GM12891 (cell line): ENCODE results near the gene NTNG1.

Experiments used
- PAX5 ChIP-seq: IDR thresholded peaks from 2 replicates; pipeline ENCODE4 v1.6.1; 2011; ENCODE audit warnings: low read length, moderate library complexity, mild to moderate bottlenecking; ENCODE audit not compliant: insufficient read depth, severe bottlenecking
- POLR2A ChIP-seq: IDR thresholded peaks from 2 replicates; pipeline ENCODE4 v1.6.1; 2011; ENCODE audit warnings: low read depth, low read length, control low read depth
- POLR2AphosphoS5 ChIP-seq: IDR thresholded peaks from 2 replicates; pipeline ENCODE4 v1.6.1; 2011; ENCODE audit warnings: low read depth, low read length, control low read depth

GRCh38 chr1:107213225-107213624 is 72.4 kb downstream of the NTNG1 start:
- no peak for TF ChIP-seq POLR2A
- no peak for TF ChIP-seq PAX5
- TF ChIP-seq POLR2AphosphoS5 = no peak
